ENCODE data around the gene TMEM107.
A peak's percentile ranks its signal among the peaks of the same experiment; 100 is the strongest.
"Not testable (repeated sequence)": the region's sequence is repeated elsewhere in the genome, so short reads cannot be mapped to it uniquely, and the experiment has no call there.

The TMEM107 gene

GRCh38 chr17:8176197-8176940, at the start of gene TMEM107:
Gene TMEM107, minus strand, starts transcription at chr17:8176380. Its CDS starts 94 bp downstream, at chr17:8176286.
- H3K9me3 ChIP-seq (ENCODE audit: control insufficient read depth in 2 of 2, low read length in 2 of 2) = no peaks in the 10 kb centered on the region
- peak within 1 kb of the TSS; percentile 83 for H3K4me3 ChIP-seq (ENCODE audit: low read length in 2 of 2)
- no peaks in the 10 kb centered on the region for H3K36me3 ChIP-seq (ENCODE audit: control insufficient read depth in 2 of 2, insufficient read depth in 2 of 2, low read length in 2 of 2)
- H3K27me3 ChIP-seq (ENCODE audit: control insufficient read depth in 2 of 2, insufficient read depth in 2 of 2, low read length in 2 of 2) = no peaks in the 10 kb centered on the region
- peaks cover 21 to 25% of the 10 kb centered on the region in 2 donors for H3K4me1 ChIP-seq (ENCODE audit: control insufficient read depth in 2 of 2, insufficient read depth in 2 of 2, low read length in 2 of 2)
- peak within 1 kb of the TSS; percentile 65 to 88 for H3K27ac ChIP-seq (ENCODE audit: low read depth in 2 of 2, low read length in 2 of 2)
- peak within 1 kb of the TSS; percentile 73 to 88 for H3K9ac ChIP-seq (ENCODE audit: low read depth in 1 of 2, low read length in 2 of 2)

- Histone ChIP-seq H3K9me3 (ENCODE audit: control insufficient read depth in 2 of 2, low read length in 2 of 2) (no peaks in the 10 kb centered on the region), H3K9ac (ENCODE audit: low read depth in 1 of 2, low read length in 2 of 2) (no peak overlapping the region), H3K27me3 (ENCODE audit: control insufficient read depth in 2 of 2, insufficient read depth in 2 of 2, low read length in 2 of 2) (no peaks in the 10 kb centered on the region), H3K27ac (ENCODE audit: low read depth in 2 of 2, low read length in 2 of 2) (no peak overlapping the region), H3K4me3 (ENCODE audit: low read length in 2 of 2) (no peak overlapping the region), H3K36me3 (ENCODE audit: control insufficient read depth in 2 of 2, insufficient read depth in 2 of 2, low read length in 2 of 2) (peaks cover 26 to 27% of the 10 kb centered on the region in 2 donors), H3K4me1 (ENCODE audit: control insufficient read depth in 2 of 2, insufficient read depth in 2 of 2, low read length in 2 of 2) (peaks cover 15 to 20% of the 10 kb centered on the region in 2 donors)
These were observed 49.0 kb upstream of the TMEM107 start for GRCh38 chr17:8224891-8225812.

- H3K27ac ChIP-seq (ENCODE audit: low read depth in 2 of 2, low read length in 2 of 2) = peak overlapping the region; percentile 97 to 99
- H3K9me3 ChIP-seq (ENCODE audit: control insufficient read depth in 2 of 2, low read length in 2 of 2) = no peaks in the 10 kb centered on the region
- H3K36me3 ChIP-seq (ENCODE audit: control insufficient read depth in 2 of 2, insufficient read depth in 2 of 2, low read length in 2 of 2) = peaks cover 10 to 11% of the 10 kb centered on the region in 2 donors
- H3K9ac ChIP-seq (ENCODE audit: low read depth in 1 of 2, low read length in 2 of 2) = peak overlapping the region; percentile 83 to 88
- H3K4me3 ChIP-seq (ENCODE audit: low read length in 2 of 2) = peak overlapping the region; percentile 88
- H3K4me1 ChIP-seq (ENCODE audit: control insufficient read depth in 2 of 2, insufficient read depth in 2 of 2, low read length in 2 of 2) = peaks cover 15 to 20% of the 10 kb centered on the region in 2 donors
- no peaks in the 10 kb centered on the region for H3K27me3 ChIP-seq (ENCODE audit: control insufficient read depth in 2 of 2, insufficient read depth in 2 of 2, low read length in 2 of 2)
These were observed 47.4 kb upstream of the TMEM107 start for GRCh38 chr17:8223356-8224126.

- Histone ChIP-seq H3K9me3 (ENCODE audit: control insufficient read depth in 2 of 2, low read length in 2 of 2) (no peaks in the 10 kb centered on the region), H3K4me1 (ENCODE audit: control insufficient read depth in 2 of 2, insufficient read depth in 2 of 2, low read length in 2 of 2) (peaks cover 19 to 20% of the 10 kb centered on the region in 2 donors), H3K27ac (ENCODE audit: low read depth in 2 of 2, low read length in 2 of 2) (peak overlapping the region; percentile 97 to 99), H3K36me3 (ENCODE audit: control insufficient read depth in 2 of 2, insufficient read depth in 2 of 2, low read length in 2 of 2) (peaks cover 3 to 4% of the 10 kb centered on the region in 2 donors), H3K9ac (ENCODE audit: low read depth in 1 of 2, low read length in 2 of 2) (peak overlapping the region; percentile 83 to 88), H3K4me3 (ENCODE audit: low read length in 2 of 2) (peak overlapping the region; percentile 88), H3K27me3 (ENCODE audit: control insufficient read depth in 2 of 2, insufficient read depth in 2 of 2, low read length in 2 of 2) (no peaks in the 10 kb centered on the region)
These were observed 46.6 kb upstream of the TMEM107 start for GRCh38 chr17:8222630-8223355.

- H3K4me3 ChIP-seq (ENCODE audit: low read length in 2 of 2) = peak overlapping the region; percentile 88
- no peaks in the 10 kb centered on the region for H3K36me3 ChIP-seq (ENCODE audit: control insufficient read depth in 2 of 2, insufficient read depth in 2 of 2, low read length in 2 of 2)
- H3K27me3 ChIP-seq (ENCODE audit: control insufficient read depth in 2 of 2, insufficient read depth in 2 of 2, low read length in 2 of 2) = no peaks in the 10 kb centered on the region
- H3K9me3 ChIP-seq (ENCODE audit: control insufficient read depth in 2 of 2, low read length in 2 of 2) = no peaks in the 10 kb centered on the region
- peak overlapping the region; percentile 97 to 99 for H3K27ac ChIP-seq (ENCODE audit: low read depth in 2 of 2, low read length in 2 of 2)
- H3K9ac ChIP-seq (ENCODE audit: low read depth in 1 of 2, low read length in 2 of 2) = peak overlapping the region; percentile 83 to 88
- peaks cover 19% of the 10 kb centered on the region in 2 donors for H3K4me1 ChIP-seq (ENCODE audit: control insufficient read depth in 2 of 2, insufficient read depth in 2 of 2, low read length in 2 of 2)
These were observed 46.1 kb upstream of the TMEM107 start for GRCh38 chr17:8222380-8222629.

- H3K27me3 ChIP-seq (ENCODE audit: control insufficient read depth in 2 of 2, insufficient read depth in 2 of 2, low read length in 2 of 2) = no peaks in the 10 kb centered on the region
- H3K4me1 ChIP-seq (ENCODE audit: control insufficient read depth in 2 of 2, insufficient read depth in 2 of 2, low read length in 2 of 2) = peaks cover 15 to 19% of the 10 kb centered on the region in 2 donors
- H3K36me3 ChIP-seq (ENCODE audit: control insufficient read depth in 2 of 2, insufficient read depth in 2 of 2, low read length in 2 of 2) = no peaks in the 10 kb centered on the region
- H3K4me3 ChIP-seq (ENCODE audit: low read length in 2 of 2) = peak overlapping the region; percentile 88
- peak overlapping the region; percentile 97 to 99 for H3K27ac ChIP-seq (ENCODE audit: low read depth in 2 of 2, low read length in 2 of 2)
- H3K9ac ChIP-seq (ENCODE audit: low read depth in 1 of 2, low read length in 2 of 2) = peak overlapping the region; percentile 83 to 88
- H3K9me3 ChIP-seq (ENCODE audit: control insufficient read depth in 2 of 2, low read length in 2 of 2) = no peaks in the 10 kb centered on the region
These were observed 45.6 kb upstream of the TMEM107 start for GRCh38 chr17:8221663-8222379.

- peak overlapping the region; percentile 97 to 99 for H3K27ac ChIP-seq (ENCODE audit: low read depth in 2 of 2, low read length in 2 of 2)
- no peaks in the 10 kb centered on the region for H3K27me3 ChIP-seq (ENCODE audit: control insufficient read depth in 2 of 2, insufficient read depth in 2 of 2, low read length in 2 of 2)
- no peaks in the 10 kb centered on the region for H3K36me3 ChIP-seq (ENCODE audit: control insufficient read depth in 2 of 2, insufficient read depth in 2 of 2, low read length in 2 of 2)
- H3K9me3 ChIP-seq (ENCODE audit: control insufficient read depth in 2 of 2, low read length in 2 of 2) = no peaks in the 10 kb centered on the region
- H3K4me1 ChIP-seq (ENCODE audit: control insufficient read depth in 2 of 2, insufficient read depth in 2 of 2, low read length in 2 of 2) = peaks cover 14 to 19% of the 10 kb centered on the region in 2 donors
- H3K4me3 ChIP-seq (ENCODE audit: low read length in 2 of 2) = peak overlapping the region; percentile 88
- H3K9ac ChIP-seq (ENCODE audit: low read depth in 1 of 2, low read length in 2 of 2) = peak overlapping the region; percentile 83 to 88
These were observed 44.8 kb upstream of the TMEM107 start for GRCh38 chr17:8220783-8221662.

GRCh38 chr17:8214000-8214399, 37.8 kb upstream of the TMEM107 start:
- H3K4me1 ChIP-seq (ENCODE audit: control insufficient read depth in 2 of 2, insufficient read depth in 2 of 2, low read length in 2 of 2) = peaks cover 9 to 15% of the 10 kb centered on the region in 2 donors
- H3K36me3 ChIP-seq (ENCODE audit: control insufficient read depth in 2 of 2, insufficient read depth in 2 of 2, low read length in 2 of 2); H3K9ac ChIP-seq (ENCODE audit: low read depth in 1 of 2, low read length in 2 of 2); H3K27ac ChIP-seq (ENCODE audit: low read depth in 2 of 2, low read length in 2 of 2); H3K27me3 ChIP-seq (ENCODE audit: control insufficient read depth in 2 of 2, insufficient read depth in 2 of 2, low read length in 2 of 2); H3K9me3 ChIP-seq (ENCODE audit: control insufficient read depth in 2 of 2, low read length in 2 of 2); H3K4me3 ChIP-seq (ENCODE audit: low read length in 2 of 2): not testable (repeated sequence)

Data from mucosa of rectum (tissue), 2 donors.